Ascending aorta (tissue), 2 donors: ENCODE results near the gene MPRIP. TPM values are rescaled to one million over a fixed set of nuclear protein-coding genes. Genes with fewer than 3 reads are reported as not detected.

Source experiments
- DNase-seq, 2 donors: peaks; one replicate each; pipeline ENCODE4 v3.0.0-alpha.2; 2019; ENCODE audit warnings: low spot score in 2 of 2
- H3K27ac ChIP-seq, 2 donors: fragments of 200-600 bp; sonication (generic); one replicate each; pipeline ENCODE4 v1.5.1; 2016 to 2017; ENCODE audit warnings: mild to moderate bottlenecking in 1 of 2
- H3K27me3 ChIP-seq: fragments of 200-600 bp; sonication (generic); one replicate; pipeline ENCODE4 v1.5.1; 2017
- H3K36me3 ChIP-seq, 2 donors: fragments of 200-600 bp; sonication (generic); one replicate each; pipeline ENCODE4 v1.5.1; 2016
- H3K4me1 ChIP-seq, 2 donors: fragments of 200-600 bp; sonication (generic); one replicate each; pipeline ENCODE4 v1.5.1; 2016 to 2017; ENCODE audit warnings: mild to moderate bottlenecking in 1 of 2
- H3K4me3 ChIP-seq, 2 donors: fragments of 200-600 bp; sonication (generic); one replicate each; pipeline ENCODE4 v1.5.1; 2016 to 2017; ENCODE audit warnings: mild to moderate bottlenecking in 1 of 2
- H3K9me3 ChIP-seq, 2 donors: fragments of 200-600 bp; sonication (generic); one replicate each; pipeline ENCODE4 v1.5.1; 2016
- CTCF ChIP-seq, 3 experiments: fragments of 200-600 bp in 2 of 3; fragments of 450-650 bp in 1 of 3; sonication (generic) in 2 of 3; IDR thresholded peaks; one replicate each; pipeline ENCODE4 v1.5.1; 2016 to 2019; ENCODE audit warnings: antibody characterized with exemption in 3 of 3, mild to moderate bottlenecking in 1 of 3, moderate library complexity in 1 of 3
- intact Hi-C: fragments of 100-400 bp; cut with DNase I; formaldehyde crosslinking; loops from one replicate; pipeline ENCODE4 v1.15.1; 2023
- total RNA-seq: library from RNA; depleted of rRNA; stranded (reverse); fragments of >200 nt; gene quantifications from one replicate; pipeline ENCODE4 v1.1.0, GENCODE V29; 2016

Gene MPRIP
- total RNA-seq, 1 donor from 2014 or later: 246 TPM

- intact Hi-C loops: no loop called here
- Histone ChIP-seq H3K4me3 (no peak overlapping the region), H3K27ac (peak overlapping the region; percentile 65 to 70), H3K9me3 (no peaks in the 10 kb centered on the region), H3K36me3 (no peaks in the 10 kb centered on the region), H3K27me3 (no peaks in the 10 kb centered on the region), H3K4me1 (peaks cover 9 to 30% of the 10 kb centered on the region in 2 donors)
- TF ChIP-seq CTCF (IDR thresholded peaks at IDR 0.05): no peak
- DNase-seq: no peak
Measured at GRCh38 chr17:17034496-17035075, 7.7 kb upstream of the MPRIP start.

GRCh38 chr17:17035490-17035889 is 6.8 kb upstream of the MPRIP start:
- TF ChIP-seq CTCF (IDR thresholded peaks at IDR 0.05): no peak
- H3K27ac ChIP-seq: peak overlapping the region; percentile 60 to 77

GRCh38 chr17:17035920-17036523 is 6.2 kb upstream of the MPRIP start:
- H3K27ac ChIP-seq: peak overlapping the region; percentile 60 to 77
- H3K36me3 ChIP-seq: no peaks in the 10 kb centered on the region
- H3K27me3 ChIP-seq: no peaks in the 10 kb centered on the region
- peaks cover 5 to 26% of the 10 kb centered on the region in 2 donors for H3K4me1 ChIP-seq
- H3K9me3 ChIP-seq: no peaks in the 10 kb centered on the region
- TF ChIP-seq CTCF (IDR thresholded peaks at IDR 0.05): no peak
- no peak for DNase-seq
- intact Hi-C loops: no loop called here
- no peak overlapping the region for H3K4me3 ChIP-seq

More at GRCh38 chr17:17035490-17035889, 6.8 kb upstream of the MPRIP start:
- no peak for DNase-seq
- Histone ChIP-seq H3K9me3 (no peaks in the 10 kb centered on the region), H3K27me3 (no peaks in the 10 kb centered on the region), H3K4me1 (peaks cover 9 to 30% of the 10 kb centered on the region in 2 donors), H3K4me3 (no peak overlapping the region), H3K36me3 (no peaks in the 10 kb centered on the region)
- intact Hi-C loops: no loop called here

- peak overlapping the region; percentile 60 to 77 for H3K27ac ChIP-seq
- H3K27me3 ChIP-seq: no peaks in the 10 kb centered on the region
- H3K4me1 ChIP-seq: peaks cover 3 to 24% of the 10 kb centered on the region in 2 donors
- no peaks in the 10 kb centered on the region for H3K9me3 ChIP-seq
- intact Hi-C loops: no loop called here
- TF ChIP-seq CTCF (IDR thresholded peaks at IDR 0.05): no peak
- DNase-seq: peak; percentile 50 to 88
- H3K36me3 ChIP-seq: no peaks in the 10 kb centered on the region
- H3K4me3 ChIP-seq: no peak overlapping the region
Measured at GRCh38 chr17:17036524-17036998, 5.7 kb upstream of the MPRIP start.

- Histone ChIP-seq H3K36me3 (no peaks in the 10 kb centered on the region), H3K4me3 (no peak overlapping the region), H3K27ac (no peak overlapping the region), H3K27me3 (no peaks in the 10 kb centered on the region), H3K9me3 (no peaks in the 10 kb centered on the region), H3K4me1 (peaks cover 3 to 22% of the 10 kb centered on the region in 2 donors)
- DNase-seq: no peak
- no peak for TF ChIP-seq CTCF (IDR thresholded peaks at IDR 0.05)
- intact Hi-C loops: loop anchor here (5.0 kb wide), 2 partner anchors 33 to 197 kb away; partner anchors contain the start of gene FLCN
Measured at GRCh38 chr17:17039911-17040310, 2.3 kb upstream of the MPRIP start.
